ENCODE results near the gene METTL3. TPM values are rescaled to one million over a fixed set of nuclear protein-coding genes. Genes with fewer than 3 reads are reported as not detected.

Gene METTL3
- total and polyA plus RNA-seq, 2 of the 13 experiments (the other 11 are each of a cell fraction or from before 2014, with no cell fraction given) = 123 to 130 TPM

GRCh38 chr14:21510735-21511657 is at the start of gene METTL3 (continued):
- 0 out of 2 replicates have a peak, but pooled peaks have one; percentile 21 for TF ChIP-seq ZBTB2 (CRISPR knock-in tag; IDR thresholded peaks at IDR 0.05; ENCODE audit: low read depth)
- peak; percentile 83; the same call in 1 of the 2 replicates for TF ChIP-seq ZNF605 (CRISPR knock-in tag; IDR thresholded peaks at IDR 0.05)
- TF ChIP-seq KDM2A (CRISPR knock-in tag; IDR thresholded peaks at IDR 0.05; ENCODE audit: borderline replicate concordance, low read depth) = peak; percentile 96
- TF ChIP-seq LCORL (IDR thresholded peaks at IDR 0.05) = no peak
- TF ChIP-seq LCORL (CRISPR knock-in tag; IDR thresholded peaks at IDR 0.05) = peak; percentile 86; the same call in 1 of the 2 replicates
- peak; percentile 93 for TF ChIP-seq ZNF772 (CRISPR knock-in tag; IDR thresholded peaks at IDR 0.05)
- no peak for TF ChIP-seq EZH2 (conservative IDR thresholded peaks at IDR 0.05; ENCODE audit: low read depth, low read length)
- no peak; the same call in 1 of the 2 replicates for TF ChIP-seq SIX1 (CRISPR knock-in tag; IDR thresholded peaks at IDR 0.05; ENCODE audit: borderline replicate concordance)
- TF ChIP-seq ZBTB42 (CRISPR knock-in tag; IDR thresholded peaks at IDR 0.05) = peak; percentile 88
- TF ChIP-seq ZSCAN12 (CRISPR knock-in tag; IDR thresholded peaks at IDR 0.05) = no peak
- TF ChIP-seq HOXD1 (CRISPR knock-in tag; IDR thresholded peaks at IDR 0.05) = peak; percentile 80
- peak; percentile 97 for TF ChIP-seq ARHGAP35 (CRISPR knock-in tag; IDR thresholded peaks at IDR 0.05; ENCODE audit: borderline replicate concordance)
- no peak for TF ChIP-seq ZNF207 (IDR thresholded peaks at IDR 0.05; ENCODE audit: borderline replicate concordance)
- TF ChIP-seq KDM3A (CRISPR knock-in tag; IDR thresholded peaks at IDR 0.05; ENCODE audit: low read depth) = peak; percentile 77
- TF ChIP-seq BCL3 (CRISPR knock-in tag; IDR thresholded peaks at IDR 0.05) = peak; percentile 97; the same call in 1 of the 2 replicates
- peak; percentile 92; the same call in 1 of the 2 replicates for TF ChIP-seq ARID2 (CRISPR knock-in tag; IDR thresholded peaks at IDR 0.05; ENCODE audit: borderline replicate concordance)
- peak; percentile 10; the same call in 1 of the 2 replicates for TF ChIP-seq RAD21 (CRISPR knock-in tag; IDR thresholded peaks at IDR 0.05)
- peak; percentile 92 for TF ChIP-seq ZBTB25 (CRISPR knock-in tag; IDR thresholded peaks at IDR 0.05)
- TF ChIP-seq NFKBIZ (CRISPR knock-in tag; IDR thresholded peaks at IDR 0.05) = peak; percentile 89
- peak; percentile 95 for TF ChIP-seq KMT2A (CRISPR knock-in tag; IDR thresholded peaks at IDR 0.05)
- TF ChIP-seq ZNF737 (CRISPR knock-in tag; IDR thresholded peaks at IDR 0.05; ENCODE audit: borderline replicate concordance) = peak; percentile 95; the same call in 1 of the 2 replicates
- peak; percentile 94 for TF ChIP-seq SPEN (CRISPR knock-in tag; IDR thresholded peaks at IDR 0.05; ENCODE audit: low read depth)
